ENCODE data around the gene KCNT1.

KCNT1 gene

GRCh38 chr9:135741276-135742219 is 39.6 kb downstream of the KCNT1 start:
- in situ Hi-C loops (cut with HindIII; ENCODE audit: low sequenced_read_pairs): no loop called here
- no peak for TF ChIP-seq CTCF (IDR thresholded peaks at IDR 0.05; ENCODE audit: low read depth, low read length, missing control alignments)
- no peak for DNase-seq (ENCODE audit: low read depth)
- no peak overlapping the region for H3K4me3 ChIP-seq (ENCODE audit: low read depth, low read length)

GRCh38 chr9:135743021-135743420 is 41.0 kb downstream of the KCNT1 start:
- no peak for TF ChIP-seq CTCF (IDR thresholded peaks at IDR 0.05; ENCODE audit: low read depth, low read length, missing control alignments)
- DNase-seq (ENCODE audit: low read depth): no peak
- in situ Hi-C loops (cut with HindIII; ENCODE audit: low sequenced_read_pairs): no loop called here
- H3K4me3 ChIP-seq (ENCODE audit: low read depth, low read length): no peak overlapping the region

GRCh38 chr9:135743546-135744332 is 41.8 kb downstream of the KCNT1 start:
- no peak overlapping the region for H3K4me3 ChIP-seq (ENCODE audit: low read depth, low read length)
- no peak for DNase-seq (ENCODE audit: low read depth)
- in situ Hi-C loops (cut with HindIII; ENCODE audit: low sequenced_read_pairs): no loop called here
- TF ChIP-seq CTCF (IDR thresholded peaks at IDR 0.05; ENCODE audit: low read depth, low read length, missing control alignments): no peak

- in situ Hi-C loops (cut with HindIII; ENCODE audit: low sequenced_read_pairs): no loop called here
- no peak for TF ChIP-seq CTCF (IDR thresholded peaks at IDR 0.05; ENCODE audit: low read depth, low read length, missing control alignments)
- DNase-seq (ENCODE audit: low read depth): no peak
Observed at GRCh38 chr9:135744333-135745070, 42.5 kb downstream of the KCNT1 start.

GRCh38 chr9:135745189-135745588 is 43.2 kb downstream of the KCNT1 start:
- in situ Hi-C loops (cut with HindIII; ENCODE audit: low sequenced_read_pairs): no loop called here
- no peak for DNase-seq (ENCODE audit: low read depth)
- TF ChIP-seq CTCF (IDR thresholded peaks at IDR 0.05; ENCODE audit: low read depth, low read length, missing control alignments): no peak
- no peak overlapping the region for H3K4me3 ChIP-seq (ENCODE audit: low read depth, low read length)

More at GRCh38 chr9:135744333-135745070, 42.5 kb downstream of the KCNT1 start:
- no peak overlapping the region for H3K4me3 ChIP-seq (ENCODE audit: low read depth, low read length)

All from astrocyte of the cerebellum (primary cell).